Loucy (cell line): Measurements from ENCODE around the gene SPPL2C.

Source experiments
- H2AFZ ChIP-seq: fragments of 200-600 bp; sonication (generic); 2 replicates; pipeline ENCODE4 v1.6.0; 2016; ENCODE audit warnings: antibody characterized with exemption, mild to moderate bottlenecking, low read length, moderate library complexity
- H3F3A ChIP-seq: fragments of 200-600 bp; 2 replicates; pipeline ENCODE4 v1.6.0; 2016; ENCODE audit warnings: antibody characterized with exemption, low read depth, mild to moderate bottlenecking
- H3K27me3 ChIP-seq: fragments of 200-600 bp; sonication (generic); 2 replicates; pipeline ENCODE4 v1.6.1; 2014; ENCODE audit warnings: low read length, mild to moderate bottlenecking; ENCODE audit not compliant: insufficient read depth, poor library complexity, severe bottlenecking
- H3K36me3 ChIP-seq: fragments of 200-600 bp; sonication (generic); 2 replicates; pipeline ENCODE4 v1.6.1; 2016; ENCODE audit warnings: low read length; ENCODE audit not compliant: insufficient read depth
- H3K4me1 ChIP-seq: fragments of 200-600 bp; sonication (generic); 2 replicates; pipeline ENCODE4 v1.5.1; 2014; ENCODE audit warnings: low read length, mild to moderate bottlenecking; ENCODE audit not compliant: insufficient read depth, poor library complexity, severe bottlenecking
- H3K4me2 ChIP-seq: fragments of 200-600 bp; sonication (generic); 2 replicates; pipeline ENCODE4 v1.6.0; 2014; ENCODE audit warnings: antibody characterized with exemption, low read length, low read depth, mild to moderate bottlenecking; ENCODE audit not compliant: poor library complexity, severe bottlenecking
- H3K4me3 ChIP-seq: fragments of 200-600 bp; sonication (generic); 2 replicates; pipeline ENCODE4 v1.5.1; 2014; ENCODE audit warnings: low read length, mild to moderate bottlenecking, mixed read lengths; ENCODE audit not compliant: poor library complexity, severe bottlenecking
- H3K79me2 ChIP-seq: fragments of 200-600 bp; sonication (generic); 2 replicates; pipeline ENCODE4 v1.6.1; 2014; ENCODE audit warnings: low read length; ENCODE audit not compliant: insufficient read depth
- H3K9ac ChIP-seq: fragments of 200-600 bp; sonication (generic); 2 replicates; pipeline ENCODE4 v1.6.0; 2014; ENCODE audit warnings: mild to moderate bottlenecking, low read depth, low read length, moderate library complexity; ENCODE audit not compliant: poor library complexity, severe bottlenecking
- H3K9me2 ChIP-seq: fragments of 200-600 bp; sonication (generic); replicated peaks from 2 replicates; pipeline ENCODE4 v1.6.1; 2016; ENCODE audit warnings: low read depth, low read length, mixed read lengths
- H3K9me3 ChIP-seq: fragments of 200-600 bp; sonication (generic); 2 replicates; pipeline ENCODE4 v1.6.1; 2014; ENCODE audit warnings: mild to moderate bottlenecking, antibody characterized with exemption, low read length, low read depth; ENCODE audit not compliant: insufficient read depth
- H4K20me1 ChIP-seq: fragments of 200-600 bp; sonication (generic); 2 replicates; pipeline ENCODE4 v1.6.0; 2014; ENCODE audit warnings: antibody characterized with exemption, low read length, mild to moderate bottlenecking; ENCODE audit not compliant: insufficient read depth, poor library complexity, severe bottlenecking
- CTCF ChIP-seq: fragments of 200-600 bp; sonication (generic); conservative IDR thresholded peaks from 2 replicates; pipeline ENCODE4 v1.5.1; 2014; ENCODE audit warnings: mild to moderate bottlenecking, antibody characterized with exemption, low read length
- EZH2phosphoT487 ChIP-seq: fragments of 200-600 bp; IDR thresholded peaks from 2 replicates; pipeline ENCODE4 v1.6.1; 2018; ENCODE audit warnings: antibody characterized with exemption, mild to moderate bottlenecking, moderate library complexity, borderline replicate concordance

Gene SPPL2C

GRCh38 chr17:45820052-45820780 lies 24.5 kb upstream of the SPPL2C start:
- no peak overlapping the region for H3K4me3 ChIP-seq
- H3K4me1 ChIP-seq = peaks cover 8% of the 10 kb centered on the region
- no peaks in the 10 kb centered on the region for H3K9me2 ChIP-seq
- no peak overlapping the region for H3K4me2 ChIP-seq
- H3K79me2 ChIP-seq = no peaks in the 10 kb centered on the region
- no peaks in the 10 kb centered on the region for H3K27me3 ChIP-seq
- H3F3A ChIP-seq = no peaks in the 10 kb centered on the region
- TF ChIP-seq CTCF (no peak), EZH2phosphoT487 (no peak)
- H3K36me3 ChIP-seq = no peaks in the 10 kb centered on the region
- no peak overlapping the region for H3K9ac ChIP-seq
- H3K9me3 ChIP-seq = no peaks in the 10 kb centered on the region
- no peaks in the 10 kb centered on the region for H4K20me1 ChIP-seq
- H2AFZ ChIP-seq = no peak overlapping the region

DNA sequence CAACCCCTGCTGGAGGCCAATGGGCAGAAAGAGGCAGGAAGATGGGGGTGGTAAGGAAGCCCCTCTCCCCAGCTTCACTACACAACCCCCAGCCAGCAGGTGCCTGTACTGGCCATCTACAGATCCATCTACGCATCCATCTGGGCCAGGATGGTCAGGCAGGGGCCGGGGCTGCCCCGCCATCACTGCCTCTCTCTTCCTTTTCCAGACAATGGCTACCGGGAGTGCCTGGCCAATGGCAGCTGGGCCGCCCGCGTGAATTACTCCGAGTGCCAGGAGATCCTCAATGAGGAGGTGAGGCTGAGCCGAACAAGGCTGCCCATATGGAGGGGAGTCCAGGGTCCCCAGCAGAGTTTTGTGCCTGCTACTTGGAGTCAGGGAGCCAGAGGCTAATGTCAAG lies 23.5 kb upstream of the SPPL2C start:
- TF ChIP-seq EZH2phosphoT487 = no peak
- TF ChIP-seq CTCF = no peak
- no peak overlapping the region for H3K4me3 ChIP-seq
- no peaks in the 10 kb centered on the region for H3K9me2 ChIP-seq
- no peaks in the 10 kb centered on the region for H3K27me3 ChIP-seq
- no peaks in the 10 kb centered on the region for H3F3A ChIP-seq
- H3K4me2 ChIP-seq = no peak overlapping the region
- H3K36me3 ChIP-seq = no peaks in the 10 kb centered on the region
- H2AFZ ChIP-seq = no peak overlapping the region
- H3K4me1 ChIP-seq = peaks cover 8% of the 10 kb centered on the region
- no peaks in the 10 kb centered on the region for H3K79me2 ChIP-seq
- no peaks in the 10 kb centered on the region for H4K20me1 ChIP-seq
- no peak overlapping the region for H3K9ac ChIP-seq
- no peaks in the 10 kb centered on the region for H3K9me3 ChIP-seq

DNA sequence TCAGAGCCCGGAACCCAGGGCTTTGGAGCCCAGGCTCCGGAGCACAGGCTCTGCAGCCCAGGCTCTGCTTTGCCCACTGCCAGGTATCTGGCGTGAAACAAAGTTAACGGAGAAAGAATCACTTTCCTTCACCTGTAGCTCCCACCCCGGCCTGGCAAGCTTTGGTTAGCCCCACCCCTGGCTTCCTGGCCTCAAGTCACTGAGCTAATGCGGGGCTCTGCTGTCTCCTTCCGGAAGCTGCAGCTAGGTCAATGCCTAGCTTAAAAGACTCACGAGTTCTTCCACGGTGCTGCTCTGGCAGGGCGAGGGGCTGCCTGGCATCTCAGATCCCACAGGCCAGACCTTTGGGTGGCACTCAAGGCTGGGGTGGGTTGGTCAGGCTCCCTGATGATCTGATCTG lies 21.1 kb upstream of the SPPL2C start:
- peak overlapping the region; percentile 67 for H3K9ac ChIP-seq
- TF ChIP-seq EZH2phosphoT487 = no peak
- TF ChIP-seq CTCF = 0 out of 2 replicates have a peak, but pooled peaks have one; percentile 12
- peak overlapping the region; percentile 93 for H2AFZ ChIP-seq

More for the DNA sequence above, 21.1 kb upstream of the SPPL2C start:
- peak overlapping the region; percentile 73 for H3K4me2 ChIP-seq
- H3K27me3 ChIP-seq = no peaks in the 10 kb centered on the region
- no peaks in the 10 kb centered on the region for H3K36me3 ChIP-seq
- H4K20me1 ChIP-seq = no peaks in the 10 kb centered on the region
- no peaks in the 10 kb centered on the region for H3K79me2 ChIP-seq
- no peaks in the 10 kb centered on the region for H3K9me2 ChIP-seq
- no peaks in the 10 kb centered on the region for H3F3A ChIP-seq
- H3K4me1 ChIP-seq = peaks cover 8% of the 10 kb centered on the region
- peak overlapping the region; percentile 49 for H3K4me3 ChIP-seq
- H3K9me3 ChIP-seq = no peaks in the 10 kb centered on the region
